Measurements from ENCODE around the gene CREB3L2.
A peak's percentile ranks its signal among the peaks of the same experiment; 100 is the strongest.
"Not testable (repeated sequence)": the region's sequence is repeated elsewhere in the genome, so short reads cannot be mapped to it uniquely, and the experiment has no call there.

The CREB3L2 gene

DNA sequence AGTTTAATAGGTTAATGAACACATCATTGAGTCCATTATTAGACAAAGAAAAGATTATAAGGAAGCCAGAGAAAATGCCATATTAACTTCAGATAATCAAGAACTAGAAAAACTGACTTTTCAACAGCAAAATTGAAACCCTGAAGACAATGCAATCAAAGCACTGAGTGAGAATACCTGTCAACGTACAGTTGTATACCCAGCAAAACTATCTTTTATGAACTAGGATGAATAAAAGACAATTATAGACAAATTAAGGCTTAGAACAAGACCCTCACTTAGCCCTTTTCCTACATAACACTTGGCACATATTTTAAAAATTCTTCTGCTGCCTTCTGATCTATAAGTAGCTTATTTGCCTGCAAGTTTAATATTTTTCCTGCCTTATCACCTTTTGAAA lies 136.1 kb downstream of the CREB3L2 start:
- no peak for DNase-seq

GRCh38 chr7:137862964-137863363 lies 138.9 kb downstream of the CREB3L2 start:
- DNase-seq, result no peak

DNA sequence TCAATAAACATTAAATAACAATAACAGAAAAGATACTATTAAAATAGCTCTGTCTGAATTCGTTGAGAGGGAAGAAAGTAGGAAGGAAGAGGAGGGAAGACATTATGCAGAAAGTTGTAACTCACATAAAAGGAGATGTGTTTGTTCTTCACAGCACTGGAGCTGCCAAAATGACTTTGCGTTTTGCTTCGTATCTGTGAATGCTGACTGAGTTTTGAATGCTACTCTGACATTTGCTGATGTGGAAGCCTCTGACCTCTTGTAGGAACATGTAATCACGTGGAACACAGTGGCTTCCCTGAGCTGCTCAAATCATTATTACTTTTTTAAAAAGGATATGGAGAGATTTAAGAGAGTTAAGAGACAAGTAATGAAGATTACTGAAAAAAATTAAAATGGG lies 139.5 kb downstream of the CREB3L2 start:
- no peak for DNase-seq

DNA sequence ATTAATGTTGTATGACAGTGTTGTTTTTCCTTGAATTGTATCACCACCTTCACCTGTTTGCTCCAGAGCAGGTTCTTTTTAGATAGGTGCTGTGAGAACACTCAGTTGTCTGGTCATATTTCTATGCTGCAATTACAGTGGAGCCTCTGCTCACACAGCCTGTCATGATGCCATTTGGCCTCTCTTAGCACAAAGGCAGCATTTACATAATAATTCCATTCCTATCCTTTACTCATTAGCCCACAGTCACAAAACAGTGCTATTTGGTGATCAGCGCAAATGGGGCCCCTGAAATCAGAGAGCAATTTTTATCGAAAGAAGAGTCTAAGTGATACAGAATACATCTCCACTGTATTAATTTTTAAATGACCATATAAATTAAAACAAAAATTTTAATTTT lies 141.3 kb downstream of the CREB3L2 start:
- DNase-seq, result no peak

GRCh38 chr7:137853053-137853452 lies 148.8 kb downstream of the CREB3L2 start:
- no peak for DNase-seq

GRCh38 chr7:137852108-137852507 lies 149.8 kb downstream of the CREB3L2 start:
- DNase-seq, result no peak

DNA sequence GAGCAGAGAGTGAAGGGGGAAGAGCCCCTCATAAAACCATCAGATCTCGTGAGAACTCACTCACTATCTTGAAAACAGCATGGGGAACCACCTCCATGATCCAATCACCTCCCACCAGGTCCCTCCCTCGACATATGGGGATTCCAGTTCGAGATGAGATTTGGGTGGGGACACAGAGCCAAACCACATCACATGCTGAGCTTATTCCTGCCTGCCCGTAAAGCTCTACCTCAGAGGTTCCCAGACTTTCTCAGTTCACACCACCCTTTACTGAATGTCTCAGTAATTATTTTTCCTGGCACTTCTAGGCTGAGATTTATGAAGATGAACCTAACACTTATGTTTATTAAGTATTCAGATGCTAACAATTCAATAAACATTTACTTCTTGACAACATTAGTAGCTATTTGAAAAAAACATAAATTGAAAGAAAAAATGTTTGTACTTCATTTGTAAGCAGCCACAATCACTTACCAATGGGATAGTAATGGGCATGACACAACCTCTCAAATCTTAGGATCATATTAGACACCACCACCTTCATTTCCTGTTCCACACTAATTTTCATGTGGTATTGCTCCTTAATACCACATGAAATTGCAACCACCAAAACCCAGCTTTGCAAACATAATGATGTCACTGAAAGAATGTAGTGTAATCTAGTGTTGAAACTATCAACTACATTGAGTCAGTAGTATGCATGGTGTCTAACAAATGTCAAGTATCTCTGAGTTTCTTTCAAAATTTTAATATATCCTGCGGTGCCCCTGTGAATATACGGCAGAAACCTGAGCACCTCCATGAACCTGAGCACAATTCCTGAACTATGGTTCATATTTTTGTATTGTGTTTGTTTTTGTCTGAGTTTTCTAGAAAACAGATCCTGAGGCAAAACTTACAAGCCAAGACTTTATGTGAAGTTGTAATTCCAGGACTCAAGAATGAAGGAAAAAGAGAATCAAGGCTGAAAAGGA lies 150.6 kb downstream of the CREB3L2 start:
- DNase-seq, result peak; percentile 42

- DNase-seq, result peak; percentile 59
Observed at GRCh38 chr7:137850571-137850970, 151.3 kb downstream of the CREB3L2 start.

DNA sequence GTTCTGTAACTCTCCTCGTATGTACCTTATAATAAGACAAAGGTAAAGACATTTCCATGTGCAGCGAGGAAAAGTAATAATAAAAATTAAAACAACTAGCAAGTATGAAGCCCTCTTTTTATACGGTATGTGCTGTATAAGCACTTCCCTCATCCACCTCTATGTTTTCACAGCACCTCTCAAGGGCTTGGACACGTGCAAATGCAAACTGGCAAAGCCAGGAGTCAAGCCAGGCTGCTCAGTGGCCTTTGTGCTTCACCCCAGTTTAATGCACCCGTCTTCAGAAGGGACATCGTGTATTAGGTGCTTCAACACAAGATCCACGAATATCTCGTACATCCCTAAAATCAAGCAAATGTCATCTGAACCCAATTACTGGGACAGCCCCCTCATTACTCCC lies 153.8 kb downstream of the CREB3L2 start:
- DNase-seq, result no peak

DNA sequence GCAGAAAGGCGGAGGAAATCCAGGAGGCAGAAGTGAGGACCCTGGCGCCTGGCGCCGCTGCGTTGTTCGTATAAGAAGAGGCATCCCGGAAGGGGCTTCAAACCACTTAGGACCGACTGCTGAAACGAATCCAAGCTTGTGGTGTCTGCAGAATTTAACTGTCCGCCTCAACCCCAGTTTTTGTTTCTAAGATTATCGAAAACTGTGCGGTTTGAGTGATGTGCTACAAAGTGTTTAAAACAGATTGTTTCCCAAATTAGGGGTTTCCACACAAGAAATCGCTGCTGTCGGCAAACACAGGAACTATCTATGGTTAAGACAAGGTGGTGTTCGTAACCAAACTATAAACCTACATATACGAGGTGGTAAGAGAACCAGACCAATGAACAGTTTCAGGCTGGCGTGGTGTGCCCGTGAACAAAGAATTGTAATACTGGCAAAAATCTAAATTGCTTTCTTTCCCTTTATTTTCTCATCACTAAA lies 154.3 kb downstream of the CREB3L2 start:
- no peak for DNase-seq

DNA sequence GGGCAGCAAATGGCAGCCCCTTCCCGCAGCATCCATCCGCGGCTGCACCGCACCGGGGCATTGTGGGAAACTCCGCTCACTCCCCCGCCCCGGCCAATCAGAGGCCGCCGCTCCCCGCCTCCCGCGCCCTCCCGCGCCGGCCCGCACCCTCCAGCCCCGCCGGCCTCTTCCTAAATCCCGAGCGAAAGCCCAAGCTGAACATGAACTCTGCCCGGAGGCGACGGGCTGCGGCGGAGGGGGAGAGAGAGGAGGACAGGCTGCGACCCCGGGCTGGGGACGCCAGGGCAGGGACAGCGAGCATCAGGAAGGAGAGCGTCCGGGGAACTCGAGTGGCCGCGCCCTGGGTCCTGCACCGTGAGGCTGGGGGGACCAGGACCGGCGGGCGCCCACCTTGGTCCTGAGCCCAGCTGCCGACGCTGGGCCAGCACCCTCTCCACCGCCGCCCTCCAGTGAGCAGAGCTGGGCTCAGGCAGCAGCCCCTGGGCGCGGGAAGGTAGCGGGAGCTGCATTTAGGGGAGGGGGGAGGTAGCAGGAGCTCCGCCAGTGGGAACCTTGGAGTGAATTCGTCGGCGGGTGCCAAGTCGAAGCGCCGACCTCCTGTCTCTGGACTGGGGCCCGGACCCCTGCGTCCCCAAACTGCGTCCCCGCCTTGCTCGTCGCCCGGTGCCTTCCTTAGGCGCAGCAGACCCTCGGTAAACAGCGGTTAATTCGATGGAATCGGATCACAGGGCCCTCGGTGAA lies 154.9 kb downstream of the CREB3L2 start, which contains the start of gene DGKI:
DGKI (minus strand) TSS at position 148 of the 741 bp plus-strand sequence.
- DNase-seq, result peak; percentile 16

- DNase-seq, result no peak
Observed at GRCh38 chr7:137846549-137846826, 155.4 kb downstream of the CREB3L2 start.

DNA sequence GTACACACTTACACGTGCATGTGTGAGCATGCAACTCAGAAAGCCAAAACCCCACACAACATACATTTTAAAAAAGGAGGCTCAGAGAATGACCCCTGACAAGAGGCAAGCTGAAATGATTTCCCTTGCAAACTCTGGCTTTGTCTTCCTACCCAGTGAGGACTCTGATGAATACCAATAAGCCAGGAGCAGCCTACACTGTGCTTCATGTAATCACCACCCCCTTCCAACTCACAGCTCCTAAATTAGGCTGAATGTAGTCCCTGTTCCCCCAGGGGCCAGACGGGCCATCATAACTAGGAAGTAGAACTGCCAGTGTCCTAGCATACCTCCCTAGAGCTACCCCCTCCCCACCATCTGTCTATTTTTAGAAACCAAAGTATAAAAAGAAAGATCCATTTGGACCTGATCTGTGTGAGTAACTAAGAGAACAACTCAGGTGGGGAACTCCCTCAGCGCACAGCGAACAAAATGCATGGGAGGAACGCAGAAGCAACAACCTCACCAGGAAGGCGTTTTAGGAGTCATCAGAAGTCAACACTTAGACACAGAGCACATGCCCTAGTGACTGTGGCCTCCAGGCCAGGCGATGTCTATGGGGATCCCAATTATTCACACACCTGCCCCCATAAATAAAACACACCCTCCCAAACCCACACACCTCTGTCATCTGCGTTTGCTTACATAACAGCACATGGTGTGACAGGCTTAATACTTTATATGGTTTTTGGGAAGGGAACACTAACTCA lies 157.0 kb downstream of the CREB3L2 start:
- DNase-seq, result no peak

GRCh38 chr7:137839903-137840779 lies 161.7 kb downstream of the CREB3L2 start:
- DNase-seq, result no peak

DNA sequence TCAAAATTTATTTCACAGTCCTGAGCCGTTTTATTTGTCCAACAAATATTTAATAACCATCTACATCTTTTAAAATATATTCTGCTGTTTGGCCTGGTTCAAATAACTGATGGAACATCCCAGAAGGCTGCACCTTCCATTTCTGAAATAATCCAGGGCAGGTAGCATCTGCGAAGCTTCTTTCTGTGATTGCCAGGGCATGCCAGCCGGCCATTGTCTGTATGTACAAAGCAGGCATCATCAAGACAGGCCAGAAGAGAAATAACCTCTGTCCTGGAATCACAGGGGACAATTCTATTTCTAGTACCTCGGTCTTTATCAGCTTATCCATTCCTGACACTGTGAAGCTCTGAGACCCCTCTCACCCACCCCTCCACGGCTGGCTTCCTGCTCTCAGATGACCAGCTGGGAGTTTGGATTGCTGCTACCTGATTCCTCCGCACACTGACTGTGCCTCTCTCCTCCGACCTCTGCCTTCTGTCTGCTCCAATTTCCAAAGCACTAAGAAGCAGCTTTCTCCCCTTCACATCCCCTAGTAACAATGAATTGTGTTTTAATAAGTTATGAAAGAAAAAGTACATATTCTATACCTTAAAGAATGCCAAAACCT lies 163.1 kb downstream of the CREB3L2 start:
- no peak for DNase-seq

DNA sequence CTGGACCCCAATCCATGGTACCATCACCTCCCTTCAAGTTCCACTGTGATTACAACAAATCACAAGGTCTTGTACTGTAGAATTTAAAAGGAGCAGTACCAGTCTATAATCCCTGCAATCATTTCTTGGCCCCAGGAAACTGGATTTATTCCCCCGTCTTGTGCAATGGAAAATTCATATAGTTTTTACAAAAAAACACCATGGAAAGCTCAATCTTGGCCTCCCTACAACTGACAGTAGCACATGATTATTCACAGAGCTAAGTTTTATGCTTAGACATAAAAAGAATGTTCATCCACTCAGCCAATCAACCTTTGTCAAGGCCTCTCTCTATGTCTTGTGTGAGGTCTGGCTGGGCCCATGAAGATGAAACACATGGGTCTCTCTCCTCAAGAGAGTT lies 165.3 kb downstream of the CREB3L2 start:
- DNase-seq, result no peak

- DNase-seq, result no peak
Observed at GRCh38 chr7:137836113-137836509, 165.8 kb downstream of the CREB3L2 start.

DNA sequence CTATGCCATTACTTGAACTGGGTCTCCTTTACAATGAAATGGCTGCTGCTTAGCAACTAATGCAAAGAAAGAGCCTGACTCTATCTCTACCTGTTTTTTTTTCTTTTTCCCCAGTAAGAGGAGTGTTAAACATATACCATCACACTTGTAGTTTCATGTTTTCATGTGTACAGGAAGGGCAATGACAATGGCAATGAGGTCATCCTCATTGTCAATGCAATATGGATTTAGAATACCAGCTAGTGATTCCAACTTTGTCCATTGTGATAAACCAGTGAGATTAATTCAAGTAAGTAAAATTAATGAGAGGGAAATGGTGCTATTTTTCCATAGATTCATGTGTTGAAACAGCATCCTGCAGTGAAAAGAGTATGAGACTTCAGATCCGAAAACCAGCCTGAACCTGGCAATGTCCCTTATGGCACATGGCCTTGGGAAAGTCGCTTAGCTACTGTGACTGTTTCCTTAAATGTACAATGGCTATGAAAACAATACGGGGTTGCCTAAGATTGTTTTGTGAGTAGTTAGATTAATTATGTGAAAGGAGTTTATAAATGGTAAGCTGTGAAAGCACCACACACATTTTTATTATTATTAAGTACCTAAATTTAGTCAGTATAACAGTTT lies 166.3 kb downstream of the CREB3L2 start:
- no peak for DNase-seq

GRCh38 chr7:137834552-137834951 lies 167.3 kb downstream of the CREB3L2 start:
- DNase-seq, result no peak

GRCh38 chr7:137832990-137833389 lies 168.9 kb downstream of the CREB3L2 start:
- DNase-seq, result not testable (repeated sequence)

DNA sequence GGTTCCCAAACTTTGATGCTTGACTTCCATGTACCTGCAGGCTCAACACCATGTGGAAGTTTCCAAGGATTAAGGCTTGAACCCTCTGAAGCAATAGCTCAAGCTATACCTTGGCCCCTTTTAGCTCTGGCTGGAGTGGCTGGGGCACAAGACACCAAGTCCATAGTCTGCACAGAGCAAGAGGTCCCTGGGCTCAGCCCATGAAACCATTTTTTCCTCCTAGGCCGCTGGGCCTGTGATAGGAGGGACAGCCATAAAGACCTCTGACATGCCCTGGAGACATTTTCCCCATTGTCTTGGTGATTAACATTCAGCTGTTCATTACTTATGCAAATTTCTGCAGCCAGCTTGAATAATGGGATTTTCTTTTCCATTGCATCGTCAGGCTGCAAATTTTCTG lies 169.5 kb downstream of the CREB3L2 start:
- no peak for DNase-seq
